ENCODE results near the gene WDR88.
A peak's percentile ranks its signal among the peaks of the same experiment; 100 is the strongest.

Gene WDR88

GRCh38 chr19:33176670-33177416, 44.9 kb downstream of the WDR88 start:
- under 1% methylated on average over 65 of the region's 65 CpGs for WGBS
- H2AFZ ChIP-seq (ENCODE audit: low read depth, low read length): peak overlapping the region; percentile 87
- H3K14ac ChIP-seq (ENCODE audit: low read length in 2 of 2): no peak overlapping the region

GRCh38 chr19:33177417-33177979, 45.6 kb downstream of the WDR88 start:
- peak overlapping the region in 1 of 2 experiments; percentile 45 for H3K14ac ChIP-seq (ENCODE audit: low read length in 2 of 2)
- peak overlapping the region; percentile 87 for H3K4me2 ChIP-seq (ENCODE audit: low read length, poor library complexity, severe bottlenecking)
- H2BK12ac ChIP-seq (ENCODE audit: low read length in 2 of 2): no peak overlapping the region
- no peak overlapping the region for H2BK120ac ChIP-seq (ENCODE audit: low read depth, low read length)
- peak overlapping the region in 1 of 2 experiments; percentile 7 for H3K4ac ChIP-seq (ENCODE audit: low read depth in 1 of 2, low read length in 2 of 2)
- WGBS: 2% methylated on average over 37 of the region's 38 CpGs
- H3K79me1 ChIP-seq (replicated peaks; ENCODE audit: low read length, poor library complexity, severe bottlenecking): peaks cover 11% of the 10 kb centered on the region
- peak overlapping the region; percentile 5 for H2BK5ac ChIP-seq (ENCODE audit: low read depth, low read length, poor library complexity, severe bottlenecking)
- peaks cover 0 to 4% of the 10 kb centered on the region in 2 experiments for H3K27me3 ChIP-seq (ENCODE audit: control insufficient read depth in 1 of 2, insufficient read depth in 1 of 2, low read length in 2 of 2)
- H2BK15ac ChIP-seq (ENCODE audit: low read depth, poor library complexity, severe bottlenecking): no peak overlapping the region
- peak overlapping the region; percentile 90 for H3K9ac ChIP-seq (ENCODE audit: low read length)
- H3K4me1 ChIP-seq (ENCODE audit: control insufficient read depth, insufficient read depth, low read depth, low read length): peaks cover 32% of the 10 kb centered on the region
- H4K8ac ChIP-seq (ENCODE audit: low read length): no peak overlapping the region
- peak overlapping the region; percentile 37 to 92 for H3K4me3 ChIP-seq (ENCODE audit: insufficient read depth in 1 of 2, low read depth in 1 of 2, low read length in 2 of 2)
- peak; percentile 91 for DNase-seq
- peak overlapping the region; percentile 62 for H2AFZ ChIP-seq (ENCODE audit: low read depth, low read length)
- H3K9me3 ChIP-seq (ENCODE audit: control insufficient read depth, low read length): no peaks in the 10 kb centered on the region
- peak overlapping the region in 1 of 2 experiments; percentile 57 for H3K23ac ChIP-seq (ENCODE audit: low read length in 2 of 2)
- H3K36me3 ChIP-seq (ENCODE audit: control insufficient read depth in 1 of 2, insufficient read depth in 2 of 2, low read depth in 1 of 2, low read length in 2 of 2): no peaks in the 10 kb centered on the region
- peak overlapping the region; percentile 50 for H3K27ac ChIP-seq (ENCODE audit: low read length, poor library complexity, severe bottlenecking)
- H3K18ac ChIP-seq (ENCODE audit: low read depth in 1 of 2, low read length in 2 of 2): peak overlapping the region; percentile 28 to 54
- H2AK5ac ChIP-seq (ENCODE audit: low read length, severe bottlenecking): no peak overlapping the region
- H4K91ac ChIP-seq (ENCODE audit: low read length): peak overlapping the region; percentile 25

More at GRCh38 chr19:33176670-33177416, 44.9 kb downstream of the WDR88 start:
- Histone ChIP-seq H2BK15ac (ENCODE audit: low read depth, poor library complexity, severe bottlenecking) (peak overlapping the region; percentile 57), H2BK5ac (ENCODE audit: low read depth, low read length, poor library complexity, severe bottlenecking) (peak overlapping the region; percentile 96), H3K4me2 (ENCODE audit: low read length, poor library complexity, severe bottlenecking) (peak overlapping the region; percentile 87), H2BK120ac (ENCODE audit: low read depth, low read length) (peak overlapping the region; percentile 96), H3K23ac (ENCODE audit: low read length in 2 of 2) (no peak overlapping the region), H4K91ac (ENCODE audit: low read length) (peak overlapping the region; percentile 88), H4K8ac (ENCODE audit: low read length) (peak overlapping the region; percentile 99), H3K9me3 (ENCODE audit: control insufficient read depth, low read length) (no peaks in the 10 kb centered on the region), H2AK5ac (ENCODE audit: low read length, severe bottlenecking) (no peak overlapping the region), H3K36me3 (ENCODE audit: control insufficient read depth in 1 of 2, insufficient read depth in 2 of 2, low read depth in 1 of 2, low read length in 2 of 2) (no peaks in the 10 kb centered on the region), H3K4me3 (ENCODE audit: insufficient read depth in 1 of 2, low read depth in 1 of 2, low read length in 2 of 2) (peak overlapping the region; percentile 75 to 92), H3K79me1 (replicated peaks; ENCODE audit: low read length, poor library complexity, severe bottlenecking) (peaks cover 11% of the 10 kb centered on the region), H3K4me1 (ENCODE audit: control insufficient read depth, insufficient read depth, low read depth, low read length) (peaks cover 33% of the 10 kb centered on the region), H3K4ac (ENCODE audit: low read depth in 1 of 2, low read length in 2 of 2) (peak overlapping the region; percentile 59 to 77), H3K9ac (ENCODE audit: low read length) (peak overlapping the region; percentile 90), H3K18ac (ENCODE audit: low read depth in 1 of 2, low read length in 2 of 2) (peak overlapping the region; percentile 84 to 93), H2BK12ac (ENCODE audit: low read length in 2 of 2) (no peak overlapping the region), H3K27me3 (ENCODE audit: control insufficient read depth in 1 of 2, insufficient read depth in 1 of 2, low read length in 2 of 2) (peaks cover 0 to 4% of the 10 kb centered on the region in 2 experiments), H3K27ac (ENCODE audit: low read length, poor library complexity, severe bottlenecking) (peak overlapping the region; percentile 53)
- DNase-seq: peak; percentile 99

GRCh38 chr19:33186431-33187182, 54.7 kb downstream of the WDR88 start:
- H3K4me2 ChIP-seq (ENCODE audit: low read length, poor library complexity, severe bottlenecking): no peak overlapping the region
- no peak overlapping the region for H2BK5ac ChIP-seq (ENCODE audit: low read depth, low read length, poor library complexity, severe bottlenecking)
- WGBS: 70% methylated on average over 7 of the region's 11 CpGs
- H3K79me1 ChIP-seq (replicated peaks; ENCODE audit: low read length, poor library complexity, severe bottlenecking): no peaks in the 10 kb centered on the region
- no peak overlapping the region for H2AK5ac ChIP-seq (ENCODE audit: low read length, severe bottlenecking)
- no peak overlapping the region for H3K14ac ChIP-seq (ENCODE audit: low read length in 2 of 2)
- no peak overlapping the region for H3K4ac ChIP-seq (ENCODE audit: low read depth in 1 of 2, low read length in 2 of 2)
- no peak overlapping the region for H4K91ac ChIP-seq (ENCODE audit: low read length)
- H3K23ac ChIP-seq (ENCODE audit: low read length in 2 of 2): no peak overlapping the region
- no peak overlapping the region for H4K8ac ChIP-seq (ENCODE audit: low read length)
- no peak overlapping the region for H3K4me3 ChIP-seq (ENCODE audit: insufficient read depth in 1 of 2, low read depth in 1 of 2, low read length in 2 of 2)
- no peak for DNase-seq
- H3K27me3 ChIP-seq (ENCODE audit: control insufficient read depth in 1 of 2, insufficient read depth in 1 of 2, low read length in 2 of 2): peaks cover 4 to 17% of the 10 kb centered on the region in 2 experiments
- no peak overlapping the region for H3K9ac ChIP-seq (ENCODE audit: low read length)
- H2BK15ac ChIP-seq (ENCODE audit: low read depth, poor library complexity, severe bottlenecking): no peak overlapping the region
- H2AFZ ChIP-seq (ENCODE audit: low read depth, low read length): no peak overlapping the region
- no peak overlapping the region for H2BK12ac ChIP-seq (ENCODE audit: low read length in 2 of 2)
- no peak overlapping the region for H3K18ac ChIP-seq (ENCODE audit: low read depth in 1 of 2, low read length in 2 of 2)
- no peaks in the 10 kb centered on the region for H3K9me3 ChIP-seq (ENCODE audit: control insufficient read depth, low read length)
- no peak overlapping the region for H2BK120ac ChIP-seq (ENCODE audit: low read depth, low read length)
- H3K27ac ChIP-seq (ENCODE audit: low read length, poor library complexity, severe bottlenecking): no peak overlapping the region
- H3K4me1 ChIP-seq (ENCODE audit: control insufficient read depth, insufficient read depth, low read depth, low read length): peaks cover 2% of the 10 kb centered on the region
- no peaks in the 10 kb centered on the region for H3K36me3 ChIP-seq (ENCODE audit: control insufficient read depth in 1 of 2, insufficient read depth in 2 of 2, low read depth in 1 of 2, low read length in 2 of 2)

GRCh38 chr19:33187183-33187540, 55.2 kb downstream of the WDR88 start:
- Histone ChIP-seq H2BK15ac (ENCODE audit: low read depth, poor library complexity, severe bottlenecking) (no peak overlapping the region), H2BK120ac (ENCODE audit: low read depth, low read length) (no peak overlapping the region), H2AFZ (ENCODE audit: low read depth, low read length) (no peak overlapping the region), H2AK5ac (ENCODE audit: low read length, severe bottlenecking) (no peak overlapping the region), H3K4me3 (ENCODE audit: insufficient read depth in 1 of 2, low read depth in 1 of 2, low read length in 2 of 2) (no peak overlapping the region), H3K4ac (ENCODE audit: low read depth in 1 of 2, low read length in 2 of 2) (no peak overlapping the region), H2BK12ac (ENCODE audit: low read length in 2 of 2) (no peak overlapping the region), H3K9me3 (ENCODE audit: control insufficient read depth, low read length) (no peaks in the 10 kb centered on the region), H3K23ac (ENCODE audit: low read length in 2 of 2) (no peak overlapping the region), H2BK5ac (ENCODE audit: low read depth, low read length, poor library complexity, severe bottlenecking) (no peak overlapping the region), H3K14ac (ENCODE audit: low read length in 2 of 2) (no peak overlapping the region), H3K27ac (ENCODE audit: low read length, poor library complexity, severe bottlenecking) (no peak overlapping the region), H4K8ac (ENCODE audit: low read length) (no peak overlapping the region), H3K79me1 (replicated peaks; ENCODE audit: low read length, poor library complexity, severe bottlenecking) (no peaks in the 10 kb centered on the region), H4K91ac (ENCODE audit: low read length) (peak overlapping the region; percentile 58), H3K36me3 (ENCODE audit: control insufficient read depth in 1 of 2, insufficient read depth in 2 of 2, low read depth in 1 of 2, low read length in 2 of 2) (no peaks in the 10 kb centered on the region), H3K9ac (ENCODE audit: low read length) (no peak overlapping the region), H3K4me2 (ENCODE audit: low read length, poor library complexity, severe bottlenecking) (no peak overlapping the region), H3K4me1 (ENCODE audit: control insufficient read depth, insufficient read depth, low read depth, low read length) (peaks cover 2% of the 10 kb centered on the region), H3K18ac (ENCODE audit: low read depth in 1 of 2, low read length in 2 of 2) (no peak overlapping the region), H3K27me3 (ENCODE audit: control insufficient read depth in 1 of 2, insufficient read depth in 1 of 2, low read length in 2 of 2) (peaks cover 4 to 22% of the 10 kb centered on the region in 2 experiments)
- 80% methylated on average over 7 of the region's 8 CpGs for WGBS
- DNase-seq: no peak
